ENCODE results near the gene CLPTM1. TPM values are rescaled to one million over a fixed set of nuclear protein-coding genes. Genes with fewer than 3 reads are reported as not detected.

The CLPTM1 gene
- total and polyA plus RNA-seq, 9 of the 15 experiments (the other 6 are each of a cell fraction or from before 2014, with no cell fraction given): 0.37 to 96.0 (median 27.5) TPM

GRCh38 chr19:45016388-45017314 lies 61.5 kb downstream of the CLPTM1 start (continued):
- no peak for TF ChIP-seq MGA (IDR thresholded peaks at IDR 0.05)
- TF ChIP-seq HCFC1 (IDR thresholded peaks at IDR 0.05; ENCODE audit: low read depth, low read length): no peak
- TF ChIP-seq HIVEP1 (CRISPR knock-in tag; IDR thresholded peaks at IDR 0.05): no peak
- TF ChIP-seq, protein P1, sequence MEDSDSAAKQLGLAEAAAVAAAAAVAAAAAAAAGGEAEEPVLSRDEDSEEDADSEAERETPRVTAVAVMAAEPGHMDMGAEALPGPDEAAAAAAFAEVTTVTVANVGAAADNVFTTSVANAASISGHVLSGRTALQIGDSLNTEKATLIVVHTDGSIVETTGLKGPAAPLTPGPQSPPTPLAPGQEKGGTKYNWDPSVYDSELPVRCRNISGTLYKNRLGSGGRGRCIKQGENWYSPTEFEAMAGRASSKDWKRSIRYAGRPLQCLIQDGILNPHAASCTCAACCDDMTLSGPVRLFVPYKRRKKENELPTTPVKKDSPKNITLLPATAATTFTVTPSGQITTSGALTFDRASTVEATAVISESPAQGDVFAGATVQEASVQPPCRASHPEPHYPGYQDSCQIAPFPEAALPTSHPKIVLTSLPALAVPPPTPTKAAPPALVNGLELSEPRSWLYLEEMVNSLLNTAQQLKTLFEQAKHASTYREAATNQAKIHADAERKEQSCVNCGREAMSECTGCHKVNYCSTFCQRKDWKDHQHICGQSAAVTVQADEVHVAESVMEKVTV (CRISPR knock-in tag; IDR thresholded peaks at IDR 0.05): peak; percentile 40; the same call in 1 of the 2 replicates
- TF ChIP-seq, protein P2, sequence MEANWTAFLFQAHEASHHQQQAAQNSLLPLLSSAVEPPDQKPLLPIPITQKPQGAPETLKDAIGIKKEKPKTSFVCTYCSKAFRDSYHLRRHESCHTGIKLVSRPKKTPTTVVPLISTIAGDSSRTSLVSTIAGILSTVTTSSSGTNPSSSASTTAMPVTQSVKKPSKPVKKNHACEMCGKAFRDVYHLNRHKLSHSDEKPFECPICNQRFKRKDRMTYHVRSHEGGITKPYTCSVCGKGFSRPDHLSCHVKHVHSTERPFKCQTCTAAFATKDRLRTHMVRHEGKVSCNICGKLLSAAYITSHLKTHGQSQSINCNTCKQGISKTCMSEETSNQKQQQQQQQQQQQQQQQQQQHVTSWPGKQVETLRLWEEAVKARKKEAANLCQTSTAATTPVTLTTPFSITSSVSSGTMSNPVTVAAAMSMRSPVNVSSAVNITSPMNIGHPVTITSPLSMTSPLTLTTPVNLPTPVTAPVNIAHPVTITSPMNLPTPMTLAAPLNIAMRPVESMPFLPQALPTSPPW (CRISPR knock-in tag; IDR thresholded peaks at IDR 0.05): peak; percentile 22; the same call in 1 of the 2 replicates
- TF ChIP-seq MAZ (CRISPR knock-in tag; conservative IDR thresholded peaks at IDR 0.05 in 1 of 2, IDR thresholded peaks at IDR 0.05 in 1 of 2): peak in 1 of 2 experiments; percentile 28; a peak in 1 of 4 replicates
- TF ChIP-seq, protein P3, sequence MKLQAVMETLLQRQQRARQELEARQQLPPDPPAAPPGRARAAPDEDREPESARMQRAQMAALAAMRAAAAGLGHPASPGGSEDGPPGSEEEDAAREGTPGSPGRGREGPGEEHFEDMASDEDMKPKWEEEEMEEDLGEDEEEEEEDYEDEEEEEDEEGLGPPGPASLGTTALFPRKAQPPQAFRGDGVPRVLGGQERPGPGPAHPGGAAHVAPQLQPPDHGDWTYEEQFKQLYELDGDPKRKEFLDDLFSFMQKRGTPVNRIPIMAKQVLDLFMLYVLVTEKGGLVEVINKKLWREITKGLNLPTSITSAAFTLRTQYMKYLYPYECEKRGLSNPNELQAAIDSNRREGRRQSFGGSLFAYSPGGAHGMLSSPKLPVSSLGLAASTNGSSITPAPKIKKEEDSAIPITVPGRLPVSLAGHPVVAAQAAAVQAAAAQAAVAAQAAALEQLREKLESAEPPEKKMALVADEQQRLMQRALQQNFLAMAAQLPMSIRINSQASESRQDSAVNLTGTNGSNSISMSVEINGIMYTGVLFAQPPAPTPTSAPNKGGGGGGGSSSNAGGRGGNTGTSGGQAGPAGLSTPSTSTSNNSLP (IDR thresholded peaks at IDR 0.05; ENCODE audit: borderline replicate concordance, low read depth, low read length): 0 out of 2 replicates have a peak, but pooled peaks have one; percentile 27
- no peak for TF ChIP-seq MBD2 (IDR thresholded peaks at IDR 0.05; ENCODE audit: borderline replicate concordance, low read depth)

Measured in K562 (cell line).